Upper lobe of left lung (tissue), 6 donors: ENCODE results near the gene PPP1R13B. TPM values are rescaled to one million over a fixed set of nuclear protein-coding genes. Genes with fewer than 3 reads are reported as not detected.

Experiments
- ATAC-seq, 2 donors: fragments of 200-7000 bp; cut with Tn5 transposase; one replicate each; pipeline ENCODE4 v1.9.1; 2022; ENCODE audit warnings: mild to moderate bottlenecking in 2 of 2, moderate library complexity in 2 of 2; ENCODE audit not compliant: low FRiP score in 2 of 2
- DNase-seq, 2 donors: peaks; one replicate each; pipeline ENCODE4 v3.0.0-alpha.2; 2019 to 2020
- H3K27ac ChIP-seq, 4 donors: fragments of 200-600 bp; sonication (generic); one replicate each; pipeline ENCODE4 v1.5.1; 2016 to 2019
- H3K27me3 ChIP-seq, 4 donors: fragments of 200-600 bp; sonication (generic); one replicate each; pipeline ENCODE4 v1.5.1; 2017 to 2019
- H3K36me3 ChIP-seq, 4 donors: fragments of 200-600 bp; sonication (generic); one replicate each; pipeline ENCODE4 v1.5.1; 2016 to 2019
- H3K4me1 ChIP-seq, 4 donors: fragments of 200-600 bp; sonication (generic); one replicate each; pipeline ENCODE4 v1.5.1; 2018 to 2019
- H3K4me3 ChIP-seq, 4 donors: fragments of 200-600 bp; sonication (generic); one replicate each; pipeline ENCODE4 v1.5.1; 2017 to 2019; ENCODE audit warnings: mild to moderate bottlenecking in 2 of 4, moderate library complexity in 1 of 4
- H3K9me3 ChIP-seq, 4 donors: fragments of 200-600 bp; sonication (generic); one replicate each; pipeline ENCODE4 v1.5.1; 2018 to 2019
- EP300 ChIP-seq, 4 donors: sonication (generic); formaldehyde crosslinking; IDR thresholded peaks; one replicate each; pipeline ENCODE4 v1.5.1; 2017; ENCODE audit warnings: antibody characterized with exemption in 4 of 4, control low read depth in 2 of 4
- POLR2A ChIP-seq, 4 donors: fragments of 450-650 bp; IDR thresholded peaks; one replicate each; pipeline ENCODE4 v1.5.1; 2016 to 2017; ENCODE audit warnings: antibody characterized with exemption in 4 of 4, mild to moderate bottlenecking in 2 of 4
- POLR2AphosphoS5 ChIP-seq, 2 donors: sonication (generic); formaldehyde crosslinking; IDR thresholded peaks; one replicate each; pipeline ENCODE4 v1.5.1; 2017; ENCODE audit warnings: antibody characterized with exemption in 2 of 2
- WGBS, 2 donors: methylation state at CpG; one replicate each; pipeline ENCODE4 v1.1.5; 2017 to 2018; 5-methylcytosine and 5-hydroxymethylcytosine counted together
- total RNA-seq, 6 donors: library from RNA; depleted of rRNA in 4 of 6; stranded (reverse); fragments of >200 nt in 4 of 6; gene quantifications; one replicate each; pipeline versions ENCODE4 v1.1.0 to v1.2.1, GENCODE V29; 2016 to 2021
- TF ChIP-seq, protein P1 (sequence below), 6 experiments: fragments of 450-650 bp in 4 of 6; fragments of 200-600 bp in 2 of 6; sonication (generic) in 2 of 6; IDR thresholded peaks; one replicate each; pipeline ENCODE4 v1.5.1; 2016 to 2019; ENCODE audit warnings: antibody characterized with exemption in 6 of 6
- donor health status: DM: no; HTN: no; CAD: no; lungs with moderate emphysema.
- donor health status: DM: no; HTN: yes; CAD: no; lungs with severe emphysema.

PPP1R13B gene
- total RNA-seq, 6 donors from 2014 or later: 37.0 to 117 (median 71.1) TPM

DNA sequence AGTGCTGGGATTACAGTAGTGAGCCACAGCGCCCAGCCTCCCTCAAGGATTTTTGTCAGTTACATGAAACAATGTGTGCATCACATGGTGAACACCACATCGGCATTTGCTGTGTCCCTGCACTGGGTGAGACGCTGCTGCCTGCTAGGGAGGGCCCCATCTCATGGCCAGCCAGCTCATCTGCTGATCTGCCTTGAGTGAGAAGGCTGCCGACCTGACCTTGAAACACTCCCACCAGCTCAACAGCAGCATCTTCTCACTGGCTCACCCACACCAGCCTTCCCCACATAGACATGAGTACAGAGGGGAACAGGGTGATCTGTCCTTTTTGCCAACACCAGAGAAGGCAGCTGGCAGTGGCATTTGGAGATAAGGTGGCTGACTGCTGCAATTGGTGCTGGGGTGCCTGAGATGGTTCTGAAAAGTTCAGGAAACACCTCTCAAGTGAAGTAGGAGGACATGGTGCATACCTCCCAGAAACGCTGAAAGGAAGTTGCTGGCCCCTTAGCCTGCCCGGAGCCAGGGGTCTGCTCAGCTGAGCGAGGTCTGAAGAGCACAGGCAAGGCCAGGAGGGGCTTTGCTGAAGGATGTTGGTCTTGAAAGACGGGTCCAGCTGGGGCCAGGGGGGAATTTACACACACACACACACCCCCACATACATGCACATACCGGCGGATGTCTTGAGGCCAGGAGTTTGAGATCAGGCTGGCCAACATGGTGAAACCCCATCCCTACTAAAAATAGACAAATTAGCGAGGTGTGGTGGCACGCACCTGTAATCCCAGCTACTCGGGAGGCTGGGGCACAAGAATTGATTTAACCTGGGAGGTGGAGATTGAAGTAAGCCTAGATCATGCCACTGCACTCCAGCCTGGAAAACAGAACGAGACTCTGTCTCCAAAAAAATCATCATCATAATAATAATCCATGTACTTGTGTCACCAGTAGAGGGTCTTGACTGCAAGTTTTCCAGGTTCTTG lies 14.3 kb upstream of the PPP1R13B start:
- Histone ChIP-seq H3K36me3 (no peaks in the 10 kb centered on the region), H3K27ac (no peak overlapping the region), H3K9me3 (no peaks in the 10 kb centered on the region), H3K4me3 (no peak overlapping the region), H3K27me3 (no peaks in the 10 kb centered on the region), H3K4me1 (peaks cover 11 to 19% (median 13%) of the 10 kb centered on the region in 4 donors)
- WGBS, 2 donors: 79 to 83% methylated on average over 12 to 14 of the region's 14 CpGs
- ATAC-seq: no peak
- TF ChIP-seq, protein P1, sequence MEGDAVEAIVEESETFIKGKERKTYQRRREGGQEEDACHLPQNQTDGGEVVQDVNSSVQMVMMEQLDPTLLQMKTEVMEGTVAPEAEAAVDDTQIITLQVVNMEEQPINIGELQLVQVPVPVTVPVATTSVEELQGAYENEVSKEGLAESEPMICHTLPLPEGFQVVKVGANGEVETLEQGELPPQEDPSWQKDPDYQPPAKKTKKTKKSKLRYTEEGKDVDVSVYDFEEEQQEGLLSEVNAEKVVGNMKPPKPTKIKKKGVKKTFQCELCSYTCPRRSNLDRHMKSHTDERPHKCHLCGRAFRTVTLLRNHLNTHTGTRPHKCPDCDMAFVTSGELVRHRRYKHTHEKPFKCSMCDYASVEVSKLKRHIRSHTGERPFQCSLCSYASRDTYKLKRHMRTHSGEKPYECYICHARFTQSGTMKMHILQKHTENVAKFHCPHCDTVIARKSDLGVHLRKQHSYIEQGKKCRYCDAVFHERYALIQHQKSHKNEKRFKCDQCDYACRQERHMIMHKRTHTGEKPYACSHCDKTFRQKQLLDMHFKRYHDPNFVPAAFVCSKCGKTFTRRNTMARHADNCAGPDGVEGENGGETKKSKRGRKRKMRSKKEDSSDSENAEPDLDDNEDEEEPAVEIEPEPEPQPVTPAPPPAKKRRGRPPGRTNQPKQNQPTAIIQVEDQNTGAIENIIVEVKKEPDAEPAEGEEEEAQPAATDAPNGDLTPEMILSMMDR (IDR thresholded peaks at IDR 0.05): no peak
- no peak for TF ChIP-seq POLR2AphosphoS5 (IDR thresholded peaks at IDR 0.05)
- no peak for TF ChIP-seq EP300 (IDR thresholded peaks at IDR 0.05)
- TF ChIP-seq POLR2A (IDR thresholded peaks at IDR 0.05): no peak
- no peak for DNase-seq

GRCh38 chr14:103859416-103860202 lies 12.2 kb upstream of the PPP1R13B start:
- Histone ChIP-seq H3K27ac (peak overlapping the region; percentile 40 to 79 (median 61)), H3K4me3 (no peak overlapping the region), H3K27me3 (no peaks in the 10 kb centered on the region), H3K4me1 (peaks cover 25 to 38% (median 30%) of the 10 kb centered on the region in 4 donors), H3K9me3 (no peaks in the 10 kb centered on the region), H3K36me3 (no peaks in the 10 kb centered on the region)
- ATAC-seq (no peak), DNase-seq (peak in 1 of 2 donors; percentile 66)
- TF ChIP-seq POLR2AphosphoS5 (IDR thresholded peaks at IDR 0.05) (peak in 1 of 2 donors; percentile 44), EP300 (IDR thresholded peaks at IDR 0.05) (no peak)
- WGBS, 2 donors: 66 to 76% methylated on average over 18 of the region's 18 CpGs

GRCh38 chr14:103858063-103858781 lies 10.8 kb upstream of the PPP1R13B start:
- Histone ChIP-seq H3K4me1 (peaks cover 25 to 43% (median 33%) of the 10 kb centered on the region in 4 donors), H3K27ac (no peak overlapping the region), H3K36me3 (no peaks in the 10 kb centered on the region), H3K9me3 (no peaks in the 10 kb centered on the region), H3K27me3 (no peaks in the 10 kb centered on the region), H3K4me3 (no peak overlapping the region)
- DNase-seq: peak in 1 of 2 donors; percentile 73
- no peak for ATAC-seq
- TF ChIP-seq, protein P1 (IDR thresholded peaks at IDR 0.05): no peak
- TF ChIP-seq POLR2A (IDR thresholded peaks at IDR 0.05): no peak
- no peak for TF ChIP-seq POLR2AphosphoS5 (IDR thresholded peaks at IDR 0.05)
- TF ChIP-seq EP300 (IDR thresholded peaks at IDR 0.05): no peak
- WGBS, 2 donors: 82 to 88% methylated on average over 9 to 12 of the region's 13 CpGs

DNA sequence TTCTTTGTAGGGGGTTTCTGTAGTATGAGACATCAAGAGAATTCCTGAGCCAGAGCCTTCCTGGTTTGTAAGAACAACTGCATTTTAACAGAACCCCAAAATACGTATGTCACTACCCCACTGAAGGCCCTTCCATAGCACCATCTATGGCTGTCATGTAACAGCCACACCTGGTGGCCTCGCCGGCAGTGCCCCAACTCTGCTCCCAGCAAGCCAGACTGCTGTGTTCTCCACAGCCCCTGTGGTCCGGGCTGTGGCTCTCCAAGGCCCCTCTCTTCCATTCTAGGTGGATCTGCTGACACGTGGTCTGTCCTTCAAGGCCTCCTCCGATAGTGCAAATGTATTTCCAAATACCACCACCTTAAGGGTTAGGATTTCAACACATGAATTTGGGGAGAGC lies 9.9 kb upstream of the PPP1R13B start:
- no peak for TF ChIP-seq EP300 (IDR thresholded peaks at IDR 0.05)
- no peak for TF ChIP-seq POLR2A (IDR thresholded peaks at IDR 0.05)
- TF ChIP-seq POLR2AphosphoS5 (IDR thresholded peaks at IDR 0.05): no peak
- TF ChIP-seq, protein P1 (IDR thresholded peaks at IDR 0.05): no peak
- H3K4me3 ChIP-seq: no peak overlapping the region
- H3K36me3 ChIP-seq: no peaks in the 10 kb centered on the region
- no peaks in the 10 kb centered on the region for H3K27me3 ChIP-seq
- DNase-seq: no peak
- 92 to 96% methylated on average over 6 of the region's 6 CpGs for WGBS, 2 donors
- H3K4me1 ChIP-seq: peaks cover 25 to 43% (median 33%) of the 10 kb centered on the region in 4 donors
- H3K9me3 ChIP-seq: no peaks in the 10 kb centered on the region
- no peak for ATAC-seq
- no peak overlapping the region for H3K27ac ChIP-seq
